HCT116 (cell line): ENCODE results near the gene CRADD. TPM values are rescaled to one million over a fixed set of nuclear protein-coding genes. Genes with fewer than 3 reads are reported as not detected.

Experiments used
- ATAC-seq: fragments of 200-7000 bp; cut with Tn5 transposase; 2 replicates; pipeline ENCODE4 v1.9.1; 2020; ENCODE audit warnings: mild to moderate bottlenecking, moderate library complexity
- BruUV-seq: library from RNA; stranded (reverse); fragments of 400-500 nt; replicated peaks from 2 replicates; lab custom pipeline; 2021; lab: Mats Ljungman, UMichigan
- CTCF ChIA-PET: fragments of 300-600 bp; sonication (Branson Sonifier 250); formaldehyde crosslinking; loops from one replicate; lab custom pipeline; 2021; ENCODE audit warnings: antibody characterized with exemption; lab: Charles Lee
- POLR2A ChIA-PET: fragments of 300-600, 350-600 bp; sonication (Branson Sonifier 250); formaldehyde crosslinking; loops from one replicate; lab custom pipeline; 2021; ENCODE audit warnings: antibody characterized with exemption; lab: Charles Lee
- RAD21 ChIA-PET, 2 experiments: fragments of 300-600 bp; sonication (Branson Sonifier 250); formaldehyde crosslinking; loops; one replicate each; lab custom pipeline; 2023; ENCODE audit warnings: low total read pairs in 2 of 2; ENCODE audit not compliant: uncharacterized antibody in 2 of 2, unreplicated experiment in 2 of 2, low non-redundant PET in 1 of 2; lab: Charles Lee
- DNase-seq: peaks from one replicate; pipeline ENCODE4 v3.0.0-alpha.2; 2010; ENCODE audit warnings: low read depth, low spot score
- H2AFZ ChIP-seq: fragments of 200-600 bp; shearing (Covaris generic), sonication (generic); 2 replicates; pipeline ENCODE4 v1.6.1; 2017; ENCODE audit warnings: low read depth, mixed run types, mixed read lengths, antibody characterized with exemption, low read length; ENCODE audit not compliant: poor library complexity, severe bottlenecking
- H3K27ac ChIP-seq: 2 replicates; pipeline ENCODE4 v1.5.1; 2012; ENCODE audit warnings: low read depth, low read length
- H3K27me3 ChIP-seq: fragments of 200-600 bp; sonication (generic); 2 replicates; pipeline ENCODE4 v1.6.1; 2016; ENCODE audit warnings: mixed run types, low read length, mixed read lengths; ENCODE audit not compliant: insufficient read depth
- H3K36me3 ChIP-seq, 2 experiments: fragments of 200-500 bp in 1 of 2; fragments of 200-600 bp in 1 of 2; sonication (Bioruptor generic) in 1 of 2; sonication (generic) in 1 of 2; 2 replicates each; pipeline versions ENCODE4 v1.5.1 to v1.6.1; 2014 to 2016; ENCODE audit warnings: low read length in 2 of 2, inconsistent platforms in 1 of 2, mixed read lengths in 1 of 2, mixed run types in 1 of 2; ENCODE audit not compliant: insufficient read depth in 2 of 2, control insufficient read depth in 1 of 2
- H3K4me1 ChIP-seq, 2 experiments: fragments of 200-600 bp in 1 of 2; sonication (generic) in 1 of 2; 2 replicates each; pipeline versions ENCODE4 v1.5.1 to v1.6.1; 2012 to 2017; ENCODE audit warnings: low read length in 2 of 2, inconsistent platforms in 1 of 2, mild to moderate bottlenecking in 1 of 2, mixed read lengths in 1 of 2, mixed run types in 1 of 2, moderate library complexity in 1 of 2; ENCODE audit not compliant: insufficient read depth in 2 of 2, control insufficient read depth in 1 of 2
- H3K4me2 ChIP-seq: fragments of 200-600 bp; sonication (generic); 2 replicates; pipeline ENCODE4 v1.6.1; 2017; ENCODE audit warnings: mixed run types, low read length, mixed read lengths
- H3K4me3 ChIP-seq, 2 experiments: fragments of 200-600 bp in 1 of 2; sonication (generic) in 1 of 2; replicated peaks in 1 of 2; 2 replicates each; pipeline ENCODE4 v1.5.1; 2011 to 2016; ENCODE audit warnings: low read length in 2 of 2, control low read depth in 1 of 2, low read depth in 1 of 2, mild to moderate bottlenecking in 1 of 2, mixed read lengths in 1 of 2, mixed run types in 1 of 2
- H3K79me2 ChIP-seq: fragments of 200-600 bp; sonication (generic); 2 replicates; pipeline ENCODE4 v1.6.1; 2017; ENCODE audit warnings: mild to moderate bottlenecking, mixed run types, low read length, moderate library complexity, mixed read lengths; ENCODE audit not compliant: insufficient read depth
- H3K9ac ChIP-seq: fragments of 200-600 bp; sonication (generic); 2 replicates; pipeline ENCODE4 v1.6.1; 2016; ENCODE audit warnings: low read length, mixed read lengths
- H3K9me2 ChIP-seq: fragments of 200-600 bp; sonication (generic), shearing (Covaris generic); 2 replicates; pipeline ENCODE4 v1.6.1; 2017; ENCODE audit warnings: mixed run types, mild to moderate bottlenecking, moderate library complexity; ENCODE audit not compliant: insufficient read depth
- H3K9me3 ChIP-seq, 2 experiments: fragments of 200-500 bp in 1 of 2; fragments of 200-600 bp in 1 of 2; sonication (Bioruptor generic) in 1 of 2; sonication (generic) in 1 of 2; 2 replicates each; pipeline ENCODE4 v1.6.1; 2014 to 2017; ENCODE audit warnings: low read length in 2 of 2, mixed read lengths in 2 of 2, inconsistent platforms in 1 of 2, low read depth in 1 of 2, mild to moderate bottlenecking in 1 of 2, mixed run types in 1 of 2, moderate library complexity in 1 of 2; ENCODE audit not compliant: control insufficient read depth in 1 of 2, insufficient read depth in 1 of 2
- H4K20me1 ChIP-seq: fragments of 200-600 bp; sonication (generic), shearing (Covaris generic); 2 replicates; pipeline ENCODE4 v1.6.1; 2017; ENCODE audit warnings: mixed run types, mild to moderate bottlenecking, moderate library complexity; ENCODE audit not compliant: insufficient read depth
- ATF3 ChIP-seq: IDR thresholded peaks from 2 replicates; pipeline ENCODE4 v1.6.1; 2012
- CBX3 ChIP-seq: IDR thresholded peaks from 2 replicates; pipeline ENCODE4 v1.6.1; 2012; ENCODE audit warnings: low read depth
- CEBPB ChIP-seq: IDR thresholded peaks from 2 replicates; pipeline ENCODE4 v1.6.1; 2012; ENCODE audit warnings: low read depth
- CTCF ChIP-seq, 3 experiments: fragments of 200-600 bp in 1 of 3; sonication (generic) in 1 of 3; IDR thresholded peaks in 2 of 3; conservative IDR thresholded peaks in 1 of 3; 2 replicates each; pipeline ENCODE4 v1.5.1; 2012 to 2017; ENCODE audit warnings: low read depth in 2 of 3, low read length in 2 of 3, antibody characterized with exemption in 1 of 3, borderline replicate concordance in 1 of 3, control low read depth in 1 of 3, mild to moderate bottlenecking in 1 of 3, mixed read lengths in 1 of 3, mixed run types in 1 of 3, moderate library complexity in 1 of 3; ENCODE audit not compliant: insufficient read depth in 1 of 3
- EZH2 ChIP-seq: fragments of 200-600 bp; sonication (generic); IDR thresholded peaks from 2 replicates; pipeline ENCODE4 v1.6.1; 2017; ENCODE audit warnings: antibody characterized with exemption, mixed run types
- FOSL1 ChIP-seq: IDR thresholded peaks from 2 replicates; pipeline ENCODE4 v1.6.1; 2012; ENCODE audit warnings: low read depth
- JUND ChIP-seq: IDR thresholded peaks from 2 replicates; pipeline ENCODE4 v1.6.1; 2012
- MAX ChIP-seq: IDR thresholded peaks from 2 replicates; pipeline ENCODE4 v1.6.1; 2012
- POLR2AphosphoS5 ChIP-seq: IDR thresholded peaks from 2 replicates; pipeline ENCODE4 v1.6.1; 2011; ENCODE audit warnings: mild to moderate bottlenecking, low read depth, low read length, moderate library complexity
- RAD21 ChIP-seq: IDR thresholded peaks from 2 replicates; pipeline ENCODE4 v1.6.1; 2012; ENCODE audit warnings: low read depth, mild to moderate bottlenecking
- REST ChIP-seq: IDR thresholded peaks from 2 replicates; pipeline ENCODE4 v1.6.1; 2012; ENCODE audit warnings: low read depth
- SIN3A ChIP-seq: IDR thresholded peaks from 2 replicates; pipeline ENCODE4 v1.6.1; 2012; ENCODE audit warnings: low read depth
- SP1 ChIP-seq: IDR thresholded peaks from 2 replicates; pipeline ENCODE4 v1.6.1; 2012; ENCODE audit warnings: low read depth
- SRF ChIP-seq: IDR thresholded peaks from 2 replicates; pipeline ENCODE4 v1.6.1; 2012; ENCODE audit warnings: low read depth
- TCF7L2 ChIP-seq: IDR thresholded peaks from 2 replicates; pipeline ENCODE4 v1.7.0; 2011; ENCODE audit warnings: borderline replicate concordance, inconsistent platforms; ENCODE audit not compliant: insufficient read depth, insufficient read length; ENCODE audit errors: extremely low read depth
- ZNF274 ChIP-seq: fragments of 200-500 bp; sonication (Bioruptor generic); IDR thresholded peaks from 2 replicates; pipeline ENCODE4 v1.6.1; 2014; ENCODE audit warnings: mild to moderate bottlenecking, low read depth, low read length, inconsistent platforms
- intact Hi-C: fragments of 100-400 bp; cut with micrococcal nuclease; formaldehyde crosslinking; loops from 2 replicates; pipeline ENCODE4 v1.10.0; 2022
- total RNA-seq: library from RNA; stranded (reverse); gene quantifications from one replicate; pipeline ENCODE4 v1.2.1, GENCODE V29; 2021; ENCODE audit not compliant: unreplicated experiment

Gene CRADD
- total RNA-seq, 1 experiment from 2014 or later = 12.2 TPM

- Histone ChIP-seq H3K4me2 (no peak overlapping the region), H2AFZ (no peak overlapping the region), H3K79me2 (no peaks in the 10 kb centered on the region), H3K4me3 (no peak overlapping the region), H3K9me2 (no peaks in the 10 kb centered on the region), H3K27ac (no peak overlapping the region), H3K36me3 (no peaks in the 10 kb centered on the region), H3K9ac (no peak overlapping the region), H3K27me3 (no peaks in the 10 kb centered on the region), H4K20me1 (no peaks in the 10 kb centered on the region), H3K9me3 (no peaks in the 10 kb centered on the region), H3K4me1 (peaks cover 0 to 4% of the 10 kb centered on the region in 2 experiments; a peak in 1 of 4 replicates)
- intact Hi-C loops = no loop called here
- DNase-seq (no peak), ATAC-seq (no peak)
- ChIA-PET RAD21 (no interaction called here), POLR2A (no interaction called here), CTCF (no interaction called here)
- TF ChIP-seq CBX3 = no peak
- no peak for TF ChIP-seq FOSL1
- no peak for TF ChIP-seq RAD21
- no peak for TF ChIP-seq REST
- TF ChIP-seq SRF = no peak
- no peak for TF ChIP-seq ZNF274
- TF ChIP-seq TCF7L2 = no peak
- no peak for TF ChIP-seq POLR2AphosphoS5
- TF ChIP-seq JUND = no peak
- no peak for TF ChIP-seq MAX
- no peak for TF ChIP-seq ATF3
- TF ChIP-seq CTCF (IDR thresholded peaks at IDR 0.05 in 2 of 3, conservative IDR thresholded peaks at IDR 0.05 in 1 of 3; ENCODE audit: borderline replicate concordance in 1 of 3, insufficient read depth in 1 of 3, low read depth in 2 of 3, low read length in 2 of 3) = no peak
- TF ChIP-seq EZH2 = no peak
- TF ChIP-seq CEBPB = no peak
- TF ChIP-seq SP1 = no peak
- TF ChIP-seq SIN3A = no peak
- BruUV-seq = no TSS peak
Measured at GRCh38 chr12:93938931-93939330, 261.8 kb downstream of the CRADD start.
